Activated CD8-positive, alpha-beta memory T cell treated with anti-CD3 and anti-CD28 coated beads for 4 hours (primary cell): Measurements from ENCODE around the gene HOXA1.
"Not testable (repeated sequence)": the region's sequence is repeated elsewhere in the genome, so short reads cannot be mapped to it uniquely, and the experiment has no call there.

Source experiments
- DNase-seq, 2 donors: peaks; one replicate each; pipeline ENCODE4 v3.0.0-alpha.2; 2020; ENCODE audit warnings: low read depth in 2 of 2

Gene HOXA1

GRCh38 chr7:27046854-27047549 is 48.8 kb downstream of the HOXA1 start:
- no peak for DNase-seq

GRCh38 chr7:27045972-27046371 is 49.8 kb downstream of the HOXA1 start:
- DNase-seq = not testable (repeated sequence)

GRCh38 chr7:27045066-27045465 is 50.7 kb downstream of the HOXA1 start:
- not testable (repeated sequence) for DNase-seq
